Breast epithelium (tissue), 3 donors: Measurements from ENCODE around the gene SAMSN1.

Source experiments
- CTCF ChIP-seq, 3 donors: fragments of 450-650 bp; IDR thresholded peaks; one replicate each; pipeline ENCODE4 v1.5.1; 2016 to 2017; ENCODE audit warnings: antibody characterized with exemption in 3 of 3, mild to moderate bottlenecking in 3 of 3, moderate library complexity in 3 of 3
- POLR2A ChIP-seq: fragments of 450-650 bp; IDR thresholded peaks from one replicate; pipeline ENCODE4 v1.6.1; 2016; ENCODE audit warnings: antibody characterized with exemption, mild to moderate bottlenecking, moderate library complexity
- POLR2AphosphoS5 ChIP-seq, 3 donors: sonication (generic); formaldehyde crosslinking; IDR thresholded peaks; one replicate each; pipeline ENCODE4 v1.6.1; 2017; ENCODE audit warnings: antibody characterized with exemption in 3 of 3

- TF ChIP-seq POLR2A (no peak), CTCF (IDR thresholded peaks at IDR 0.05) (no peak), POLR2AphosphoS5 (IDR thresholded peaks at IDR 0.05) (no peak)
These were observed 79.4 kb downstream of the SAMSN1 start for GRCh38 chr21:14466715-14467114.
